Islet of Langerhans (tissue), 1 donor: ENCODE data around the gene SLC38A5.
"Not testable (repeated sequence)": the region's sequence is repeated elsewhere in the genome, so short reads cannot be mapped to it uniquely, and the experiment has no call there.

Experiments
- FAIRE-seq: peaks from one replicate; lab custom pipeline; 2011; peaks lifted over from hg19 to GRCh38; lab: Jason Lieb, UNC

Gene SLC38A5

DNA sequence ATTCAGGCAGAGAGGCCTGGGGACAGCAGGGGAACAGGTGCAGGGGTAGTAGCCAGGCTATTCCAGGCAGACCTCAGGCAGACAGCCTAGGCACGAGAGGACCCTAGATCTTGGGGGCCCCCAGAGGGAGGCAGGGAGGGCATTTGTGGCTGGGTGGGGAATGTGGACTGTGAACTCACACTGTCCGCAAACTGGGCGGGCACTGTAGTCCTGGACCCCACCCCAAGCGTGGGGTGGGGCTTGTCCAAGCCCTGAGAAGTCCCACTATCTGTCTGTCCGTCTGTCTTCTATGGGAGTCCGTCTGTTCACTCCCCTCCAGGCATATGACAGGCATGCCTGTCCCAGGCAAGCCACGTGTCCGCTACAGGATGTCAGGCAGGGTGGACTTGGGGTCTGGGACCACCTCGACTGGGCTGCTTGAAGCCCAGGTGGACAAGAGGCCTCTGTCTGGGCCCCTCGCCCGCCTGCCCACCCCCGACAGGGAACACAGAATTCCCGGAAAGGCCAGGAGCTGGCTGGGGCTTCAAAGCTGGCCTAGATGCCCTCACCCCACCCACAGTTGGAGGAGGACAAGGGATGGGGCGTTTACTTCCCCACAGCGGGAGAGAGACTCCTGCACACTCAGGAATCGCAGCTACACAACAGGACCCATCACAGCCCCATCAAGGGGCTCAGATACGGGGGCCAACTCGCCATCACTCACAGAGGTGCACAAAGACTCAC is at the start of gene SLC38A5:
Gene SLC38A5 (minus strand): TSS at position 151 of the 723 bp plus-strand sequence. CDS start 2,336 bp downstream, outside the sequence.
- no peak for FAIRE-seq

DNA sequence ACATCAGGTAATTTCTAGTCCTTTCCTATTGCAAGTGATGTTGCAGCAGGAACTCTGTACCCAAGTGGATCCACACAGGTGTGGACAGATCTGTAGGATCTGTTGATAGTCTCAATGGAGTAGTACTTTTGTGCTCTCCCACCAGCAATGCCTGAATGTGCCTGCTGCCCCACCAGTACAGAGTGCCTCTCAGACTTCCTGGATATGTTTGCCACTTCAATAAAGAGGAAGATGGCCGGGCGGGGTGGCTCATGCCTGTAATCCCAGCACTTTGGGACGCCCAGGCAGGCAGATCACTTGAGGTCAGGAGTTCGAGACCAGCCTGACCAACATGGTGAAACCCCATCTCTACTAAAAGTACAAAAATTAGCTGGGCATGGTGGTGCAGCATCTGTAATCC is 49.4 kb upstream of the SLC38A5 start:
- FAIRE-seq = not testable (repeated sequence)

DNA sequence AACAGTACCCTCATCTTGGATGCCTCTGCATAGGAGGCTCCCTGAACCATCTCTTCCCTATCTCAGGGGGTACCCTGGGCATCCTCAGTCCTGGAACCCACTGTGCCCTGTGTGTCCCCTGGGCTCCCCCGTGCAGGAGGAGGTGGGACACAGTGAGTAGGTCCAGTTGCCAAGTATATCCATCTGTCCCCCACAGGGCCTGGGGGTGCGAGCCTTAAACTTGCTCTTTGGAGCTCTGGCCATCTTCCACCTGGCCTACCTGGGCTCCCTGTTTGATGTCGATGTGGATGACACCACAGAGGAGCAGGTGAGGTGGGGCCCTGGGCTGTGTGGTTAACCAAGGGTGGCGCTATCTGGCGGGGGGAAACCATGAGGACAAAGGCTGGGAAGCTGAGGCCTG is 46.9 kb upstream of the SLC38A5 start:
- FAIRE-seq = no peak

DNA sequence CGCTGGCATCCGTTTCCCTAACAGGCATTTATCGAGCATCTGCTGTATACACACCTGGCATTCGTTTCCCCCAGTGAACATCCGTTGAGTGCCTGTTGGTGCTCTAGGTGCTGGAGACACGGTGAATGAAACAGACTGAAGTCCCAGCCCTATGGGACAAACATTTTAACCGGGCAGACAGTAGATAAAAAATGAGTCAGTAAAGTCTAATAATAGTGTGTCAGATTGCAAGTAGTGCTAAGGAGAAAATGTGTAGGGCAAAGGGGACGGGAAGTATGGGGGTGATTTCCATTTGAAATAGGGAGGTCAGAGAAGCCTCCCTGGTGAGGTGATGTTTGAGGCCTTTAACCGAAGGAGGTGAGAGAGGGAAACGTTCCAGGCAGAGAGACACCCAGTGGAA is 46.2 kb upstream of the SLC38A5 start:
- no peak for FAIRE-seq

DNA sequence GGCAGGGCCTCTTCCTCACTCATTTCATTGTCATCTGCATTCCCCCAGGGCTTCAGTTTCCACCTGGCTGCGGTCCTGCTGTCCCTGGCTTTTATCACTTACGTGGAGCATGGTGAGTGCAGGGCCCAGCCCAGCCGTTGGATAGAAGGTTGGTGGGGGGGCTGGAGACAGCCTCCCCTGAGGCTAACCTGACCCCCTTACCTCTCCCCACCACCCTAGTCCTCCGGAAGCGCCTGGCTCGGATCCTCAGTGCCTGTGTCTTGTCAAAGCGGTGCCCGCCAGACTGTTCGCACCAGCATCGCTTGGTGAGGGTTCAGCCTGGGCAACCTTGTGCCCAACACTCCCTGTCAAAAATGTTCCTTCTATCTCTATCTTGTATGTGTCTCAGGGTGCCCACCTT is 45.8 kb upstream of the SLC38A5 start:
- no peak for FAIRE-seq

- no peak for FAIRE-seq
Observed at GRCh38 chrX:48514868-48515460, 44.9 kb upstream of the SLC38A5 start.

DNA sequence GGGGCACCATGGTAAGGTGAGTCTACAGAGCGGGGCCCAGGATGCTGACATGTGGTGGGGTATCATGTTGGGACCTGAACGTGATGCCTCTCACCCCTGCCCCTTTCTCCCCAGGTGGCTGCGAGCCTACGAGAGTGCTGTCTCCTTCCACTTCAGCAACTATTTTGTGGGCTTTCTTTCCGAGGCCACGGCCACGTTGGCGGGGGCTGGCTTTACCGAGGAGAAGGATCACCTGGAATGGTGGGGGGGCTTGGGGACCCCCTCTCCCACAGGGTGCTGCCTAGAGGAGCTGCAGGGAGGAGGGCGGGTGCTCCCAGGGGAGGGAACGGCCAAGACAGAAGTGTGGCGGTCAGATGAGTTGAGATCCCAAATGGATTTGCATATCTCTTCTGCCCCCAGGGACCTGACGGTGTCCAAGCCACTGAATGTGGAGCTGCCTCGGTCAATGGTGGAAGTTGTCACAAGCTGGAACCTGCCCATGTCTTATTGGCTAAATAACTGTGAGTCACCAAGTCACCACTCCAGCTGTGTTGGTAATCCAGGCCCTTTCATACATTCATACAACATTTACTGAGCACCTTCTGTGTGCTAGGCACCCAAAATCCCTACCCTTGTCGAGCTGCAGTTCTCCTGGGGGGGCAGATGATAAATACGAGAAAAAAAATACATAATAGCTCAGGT is 44.2 kb upstream of the SLC38A5 start:
- no peak for FAIRE-seq

GRCh38 chrX:48513670-48514069 is 43.6 kb upstream of the SLC38A5 start:
- no peak for FAIRE-seq

- FAIRE-seq = no peak
Observed at GRCh38 chrX:48512371-48512935, 42.4 kb upstream of the SLC38A5 start.

- no peak for FAIRE-seq
Observed at GRCh38 chrX:48511560-48511959, 41.5 kb upstream of the SLC38A5 start.

DNA sequence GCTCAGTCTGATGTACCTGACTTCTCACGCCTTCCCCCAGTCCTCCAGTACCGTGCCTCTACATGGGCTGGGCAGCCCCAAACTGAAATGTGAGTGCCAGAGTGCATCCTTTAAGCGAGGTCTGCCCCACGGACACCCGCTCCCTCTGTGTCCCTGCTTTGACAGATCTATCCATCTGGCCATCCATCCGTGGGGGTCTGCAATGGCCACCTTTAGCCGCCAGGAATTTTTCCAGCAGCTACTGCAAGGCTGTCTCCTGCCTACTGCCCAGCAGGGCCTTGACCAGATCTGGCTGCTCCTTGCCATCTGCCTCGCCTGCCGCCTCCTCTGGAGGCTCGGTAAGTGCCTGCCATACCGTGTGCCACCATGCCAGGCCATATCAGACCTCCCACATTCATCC is 39.6 kb upstream of the SLC38A5 start:
- no peak for FAIRE-seq

- FAIRE-seq = no peak
Observed at GRCh38 chrX:48509245-48509590, 39.2 kb upstream of the SLC38A5 start.

GRCh38 chrX:48508400-48509244 is 38.6 kb upstream of the SLC38A5 start, which contains the start of gene PORCN:
Gene PORCN, plus strand, starts transcription at chrX:48508992. Its CDS starts 829 bp downstream, at chrX:48509821.
- FAIRE-seq = no peak

- FAIRE-seq = no peak
Observed at GRCh38 chrX:48507246-48507645, 37.2 kb upstream of the SLC38A5 start.

GRCh38 chrX:48505481-48505880 is 35.4 kb upstream of the SLC38A5 start:
- FAIRE-seq = no peak

DNA sequence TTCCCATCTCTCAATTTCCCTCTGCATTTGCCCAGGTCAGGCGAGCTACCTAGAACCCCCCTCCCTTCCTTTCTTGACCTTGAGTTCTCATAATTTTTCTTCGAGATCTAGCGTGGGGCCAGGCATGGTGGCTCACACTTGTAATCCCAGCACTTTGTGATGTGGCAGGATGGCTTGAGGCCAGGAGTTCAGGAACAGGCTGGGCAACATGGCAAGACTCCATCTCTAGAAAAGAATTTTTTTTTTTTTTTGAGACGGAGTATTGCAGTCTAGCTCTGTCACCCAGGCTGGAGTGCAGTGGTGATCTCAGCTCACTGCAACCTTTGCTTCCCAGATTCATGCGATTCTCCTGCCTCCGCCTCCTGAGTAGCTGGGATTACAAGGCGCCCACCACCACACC is 34.2 kb upstream of the SLC38A5 start:
- no peak for FAIRE-seq

DNA sequence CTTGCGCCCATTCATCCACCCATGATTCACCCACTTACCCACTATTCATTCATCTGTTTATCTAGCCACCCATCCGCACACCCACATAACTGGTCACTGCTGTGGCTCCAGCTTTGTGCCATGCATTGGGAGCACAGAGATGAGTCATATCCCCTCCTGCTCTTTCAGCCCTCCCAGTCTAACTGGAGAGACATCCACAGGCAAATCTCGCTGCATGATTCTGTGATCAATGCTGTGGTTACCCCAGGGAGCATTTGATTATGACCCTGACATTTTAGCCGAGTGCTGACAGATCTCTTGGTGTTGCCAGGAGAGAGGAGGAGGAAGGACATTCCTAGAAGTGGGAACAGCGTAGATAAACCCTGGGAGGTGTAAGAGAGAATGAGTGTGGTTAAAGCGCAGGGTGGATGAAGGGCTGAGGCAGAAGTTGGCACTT is 28.3 kb upstream of the SLC38A5 start:
- FAIRE-seq = no peak

DNA sequence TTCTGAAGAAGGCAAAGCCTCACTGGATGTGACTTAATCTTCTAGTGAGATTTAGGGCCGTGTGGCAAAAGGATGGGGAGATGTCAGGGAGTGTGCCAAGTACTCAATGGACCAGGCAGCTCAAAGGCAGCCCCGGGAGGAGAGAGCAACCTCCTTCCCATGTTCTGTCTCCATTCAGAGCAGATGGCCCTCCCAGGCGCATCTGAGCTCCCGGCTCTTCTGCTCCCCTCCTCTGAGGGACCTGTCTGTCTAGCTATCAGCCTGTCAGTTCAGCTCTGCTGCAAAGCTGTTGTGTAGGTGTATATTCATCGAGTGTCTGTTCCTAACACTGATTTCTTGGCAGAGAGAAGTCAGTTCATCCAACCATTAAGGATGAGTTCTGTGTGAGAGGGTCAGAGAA is 27.8 kb upstream of the SLC38A5 start:
- no peak for FAIRE-seq

DNA sequence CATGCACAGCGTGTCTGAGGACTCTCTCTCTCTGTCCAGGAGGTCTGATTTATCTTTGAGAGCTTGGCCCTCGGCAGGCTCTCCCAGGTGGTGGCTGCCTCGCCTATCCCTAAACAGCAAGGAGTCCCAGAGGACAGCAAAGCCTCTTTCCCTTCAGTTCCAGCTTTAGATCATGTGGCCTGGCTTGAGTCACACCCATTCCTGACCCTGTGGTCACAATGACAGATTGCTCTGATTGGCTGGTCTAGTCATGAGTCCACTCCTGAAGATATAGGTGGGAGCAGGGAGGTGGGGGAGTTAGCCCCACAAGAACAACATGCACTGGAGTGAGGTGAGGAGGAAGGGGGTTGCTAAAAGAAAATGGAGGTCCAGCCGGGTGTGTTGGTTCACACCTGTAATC is 26.6 kb upstream of the SLC38A5 start:
- FAIRE-seq = no peak

GRCh38 chrX:48493890-48494364 is 23.9 kb upstream of the SLC38A5 start:
- no peak for FAIRE-seq

DNA sequence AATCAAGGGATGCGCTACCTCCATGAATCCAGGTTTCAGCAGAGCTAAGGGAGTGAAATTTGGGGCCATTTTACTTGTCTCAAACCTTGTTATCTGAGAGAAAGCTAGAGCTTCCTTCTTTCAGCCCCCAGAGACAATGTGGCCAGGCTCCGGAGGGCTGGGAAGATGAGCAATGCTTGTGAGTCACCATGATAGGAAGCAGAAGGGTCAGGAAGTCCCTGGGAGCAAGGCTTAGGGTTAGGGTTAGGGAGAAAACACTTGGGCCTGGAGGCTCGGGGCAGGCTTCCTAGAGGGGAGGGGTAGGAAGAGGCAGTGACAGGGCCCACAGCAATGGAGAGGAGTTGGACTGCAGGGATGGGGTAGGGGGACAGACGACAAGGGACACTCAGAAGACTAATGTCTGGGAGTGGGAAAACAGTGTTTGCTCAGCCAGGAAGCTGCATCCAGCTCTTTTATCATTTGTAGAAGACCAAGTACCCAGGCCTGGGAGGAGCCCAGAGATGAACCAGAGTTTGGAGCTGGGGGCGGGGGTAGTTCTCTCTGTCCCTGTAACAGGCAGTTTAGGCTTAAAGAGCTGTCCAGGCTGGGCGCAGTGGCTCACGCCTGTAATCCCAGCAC is 22.3 kb upstream of the SLC38A5 start:
- no peak for FAIRE-seq

DNA sequence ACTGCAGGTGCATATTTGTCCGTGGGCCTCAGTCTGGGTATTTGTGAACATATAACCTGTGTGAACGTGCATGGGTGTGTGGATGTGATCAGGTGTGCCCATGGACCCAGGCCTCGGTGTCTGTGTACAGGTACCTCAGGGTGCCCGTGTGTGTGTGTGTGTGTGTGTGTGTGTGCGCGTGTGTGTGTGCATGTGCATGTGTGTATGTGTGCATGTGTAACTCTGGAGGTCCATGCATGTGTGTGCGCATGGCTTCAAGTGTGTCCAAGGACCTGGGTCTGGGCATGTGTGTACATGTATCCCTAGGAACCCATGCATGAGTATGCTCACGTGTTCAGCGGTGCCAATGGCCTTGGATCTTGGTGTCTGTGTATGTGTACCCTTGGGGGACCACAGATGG is 21.7 kb upstream of the SLC38A5 start:
- no peak for FAIRE-seq
